K562 (cell line): Measurements from ENCODE around the gene AGRN. TPM values are rescaled to one million over a fixed set of nuclear protein-coding genes. Genes with fewer than 3 reads are reported as not detected.

ENCODE experiments used
- FIP1L1 ChIP-seq: fragments of 200-400 bp; formaldehyde crosslinking; IDR thresholded peaks from 2 replicates; pipeline ENCODE4 v1.6.1; 2018; ENCODE audit warnings: mild to moderate bottlenecking, low read depth, low read length; ENCODE audit not compliant: poor library complexity, severe bottlenecking
- FOXO4 ChIP-seq: fragments of 450-650 bp; formaldehyde crosslinking; IDR thresholded peaks from 2 replicates; pipeline ENCODE4 v1.4.0; 2020; ENCODE audit warnings: mild to moderate bottlenecking, moderate library complexity
- GTF2F1 ChIP-seq: IDR thresholded peaks from 2 replicates; pipeline ENCODE4 v1.6.1; 2011; ENCODE audit warnings: low read depth, low read length, improper control_type of control experiment
- HMGN3 ChIP-seq: IDR thresholded peaks from 2 replicates; pipeline ENCODE4 v1.6.1; 2011; ENCODE audit warnings: borderline replicate concordance, low read depth, mild to moderate bottlenecking, mixed read lengths, low read length; ENCODE audit not compliant: insufficient read length; ENCODE audit errors: extremely low read depth
- IRF9 ChIP-seq: fragments of 450-650 bp; IDR thresholded peaks from 2 replicates; pipeline ENCODE4 v1.6.1; 2016; ENCODE audit warnings: missing biosample characterization, missing genetic modification characterization
- KLF1 ChIP-seq: fragments of 450-650 bp; IDR thresholded peaks from 2 replicates; pipeline ENCODE4 v1.6.1; 2016; ENCODE audit warnings: missing genetic modification characterization, missing compliant biosample characterization
- KLF13 ChIP-seq: fragments of 450-650 bp; IDR thresholded peaks from 2 replicates; pipeline ENCODE4 v1.6.1; 2016; ENCODE audit warnings: missing genetic modification characterization, low read depth, mild to moderate bottlenecking, missing compliant biosample characterization, moderate library complexity, borderline replicate concordance
- KLF6 ChIP-seq: fragments of 250-450 bp; sonication (Bioruptor Pico); IDR thresholded peaks from 2 replicates; pipeline ENCODE4 v1.4.0; 2020; ENCODE audit warnings: mild to moderate bottlenecking, moderate library complexity, borderline replicate concordance
- NCOA6 ChIP-seq: fragments of 450-650 bp; IDR thresholded peaks from 2 replicates; pipeline ENCODE4 v1.6.1; 2017; ENCODE audit warnings: mild to moderate bottlenecking
- NFE2L1 ChIP-seq: fragments of 450-650 bp; IDR thresholded peaks from 2 replicates; pipeline ENCODE4 v1.6.1; 2016; ENCODE audit warnings: missing genetic modification characterization, low read depth, mild to moderate bottlenecking, missing compliant biosample characterization, moderate library complexity, borderline replicate concordance
- POU5F1 ChIP-seq: fragments of 150-350 bp; IDR thresholded peaks from 2 replicates; pipeline ENCODE4 v1.6.1; 2014; ENCODE audit warnings: borderline replicate concordance, low read length, low read depth, mild to moderate bottlenecking; ENCODE audit not compliant: partially characterized antibody
- PPARD ChIP-seq: fragments of 250-450 bp; sonication (Bioruptor Pico); IDR thresholded peaks from 2 replicates; pipeline ENCODE4 v1.8.0; 2022; ENCODE audit warnings: inconsistent platforms, mild to moderate bottlenecking, moderate library complexity
- RBM25 ChIP-seq: fragments of 200-400 bp; formaldehyde crosslinking; IDR thresholded peaks from 2 replicates; pipeline ENCODE4 v1.6.1; 2018; ENCODE audit warnings: low read length, low read depth, moderate library complexity; ENCODE audit not compliant: severe bottlenecking
- RBM39 ChIP-seq: fragments of 200-400 bp; formaldehyde crosslinking; optimal IDR thresholded peaks from 2 replicates; pipeline ENCODE3; 2018; ENCODE audit warnings: low read depth, low read length
- SOX6 ChIP-seq: fragments of 450-650 bp; IDR thresholded peaks from 2 replicates; pipeline ENCODE4 v1.6.1; 2014; ENCODE audit warnings: mild to moderate bottlenecking
- TCF3 ChIP-seq: sonication (generic); formaldehyde crosslinking; IDR thresholded peaks from 2 replicates; pipeline ENCODE4 v1.4.0; 2020; ENCODE audit warnings: mild to moderate bottlenecking, missing genetic modification reagents
- TSHZ1 ChIP-seq: fragments of 250-450 bp; sonication (Bioruptor Pico); IDR thresholded peaks from 2 replicates; pipeline ENCODE4 v1.4.0; 2020; ENCODE audit warnings: mild to moderate bottlenecking, moderate library complexity
- ZFPM2 ChIP-seq: fragments of 250-450 bp; sonication (Bioruptor Pico); IDR thresholded peaks from 2 replicates; pipeline ENCODE4 v1.5.1; 2022; ENCODE audit warnings: mild to moderate bottlenecking
- ZNF274 ChIP-seq: IDR thresholded peaks from 2 replicates; pipeline ENCODE4 v1.6.1; 2011; ENCODE audit warnings: low read depth, mild to moderate bottlenecking, low read length, moderate library complexity, borderline replicate concordance
- ZNF384 ChIP-seq: IDR thresholded peaks from 2 replicates; pipeline ENCODE4 v1.6.1; 2012; ENCODE audit warnings: low read depth, low read length, improper control_type of control experiment
- ZNF778 ChIP-seq: fragments of 450-650 bp; formaldehyde crosslinking; IDR thresholded peaks from 2 replicates; pipeline ENCODE4 v1.4.0; 2020; ENCODE audit warnings: mild to moderate bottlenecking, moderate library complexity
- polyA plus RNA-seq, 8 experiments: library from polyadenylated mRNA; depleted of rRNA in 4 of 8; stranded (reverse) in 5 of 8; unstranded in 3 of 8; fragments of >200 nt; fragmentation: Nextera tagmentation in 2 of 8; fragmentation: Illumina TruSeq in 1 of 8; extraction: Ambion mirVana in 2 of 8; extraction: Trizol in 1 of 8; gene quantifications; 2 replicates each; pipeline versions ENCODE4 v1.2.1 to v1.2.3, GENCODE V29; 2011 to 2014; ENCODE audit warnings: inconsistent platforms in 1 of 8, missing spikeins in 1 of 8
- total RNA-seq, 7 experiments: library from RNA; depleted of rRNA in 6 of 7; stranded (reverse); fragments of >200 nt in 6 of 7; fragmentation: Illumina TruSeq in 2 of 7; extraction: Trizol in 2 of 7; gene quantifications; 2 replicates each; pipeline versions ENCODE4 v1.2.1 to v1.2.3, GENCODE V29; 2011 to 2021; ENCODE audit warnings: low replicate concordance in 1 of 7

The AGRN gene
- total and polyA plus RNA-seq, 9 of the 15 experiments (the other 6 are each of a cell fraction or from before 2014, with no cell fraction given) = 0.04 to 111 (median 18.1) TPM

GRCh38 chr1:1013922-1014648 is 5.8 kb upstream of the AGRN start (continued):
- TF ChIP-seq GTF2F1 = no peak
- TF ChIP-seq TSHZ1 (CRISPR knock-in tag) = no peak
- no peak for TF ChIP-seq RBM25
- TF ChIP-seq ZNF778 (CRISPR knock-in tag) = no peak
- TF ChIP-seq FOXO4 (CRISPR knock-in tag) = no peak
- TF ChIP-seq POU5F1 = no peak
- peak; percentile 24 for TF ChIP-seq FIP1L1
- TF ChIP-seq RBM39 = no peak
- no peak for TF ChIP-seq NFE2L1 (tag)
- TF ChIP-seq KLF6 (CRISPR knock-in tag) = no peak
- no peak for TF ChIP-seq IRF9 (tag)
- TF ChIP-seq ZFPM2 = no peak
- TF ChIP-seq SOX6 = no peak
- TF ChIP-seq ZNF274 = no peak
- TF ChIP-seq ZNF384 = no peak
- no peak for TF ChIP-seq KLF13
- TF ChIP-seq TCF3 (CRISPR knock-in tag) = no peak
- no peak for TF ChIP-seq NCOA6
- peak; percentile 21 for TF ChIP-seq HMGN3
- TF ChIP-seq KLF1 (tag) = no peak
- no peak for TF ChIP-seq PPARD (CRISPR knock-in tag)
